Right lobe of liver (tissue), 4 donors: ENCODE data around the gene TECPR1.

Experiments
- CTCF ChIP-seq, 4 donors: fragments of 200-600 bp in 3 of 4; fragments of 450-650 bp in 1 of 4; IDR thresholded peaks; one replicate each; pipeline versions ENCODE4 v1.5.1 to v1.8.0; 2016 to 2022; ENCODE audit warnings: antibody characterized with exemption in 4 of 4, mild to moderate bottlenecking in 2 of 4
- POLR2A ChIP-seq: fragments of 450-650 bp; IDR thresholded peaks from one replicate; pipeline ENCODE4 v1.6.1; 2017; ENCODE audit warnings: antibody characterized with exemption, mild to moderate bottlenecking
- donor health status: DM: no; HTN: no; CAD: no.
- donor health status: DM: no; HTN: no; CAD: no.
- donor health status: DM: no; HTN: yes; CAD: no.

GRCh38 chr7:98287486-98287959 is 35.5 kb upstream of the TECPR1 start:
- TF ChIP-seq CTCF (IDR thresholded peaks at IDR 0.05) = no peak
- no peak for TF ChIP-seq POLR2A
